GM11168 (cell line): ENCODE results near the gene SNX20.

ENCODE experiments used
- in situ Hi-C: fragments of 300-500 bp; cut with MboI; formaldehyde crosslinking; loops from one replicate; pipeline ENCODE4 v1.12.0; 2022; ENCODE audit warnings: low sequenced_read_pairs; ENCODE audit not compliant: unreplicated experiment

SNX20 gene

GRCh38 chr16:50625374-50625773 is 55.7 kb downstream of the SNX20 start:
- in situ Hi-C loops, result no loop called here

DNA sequence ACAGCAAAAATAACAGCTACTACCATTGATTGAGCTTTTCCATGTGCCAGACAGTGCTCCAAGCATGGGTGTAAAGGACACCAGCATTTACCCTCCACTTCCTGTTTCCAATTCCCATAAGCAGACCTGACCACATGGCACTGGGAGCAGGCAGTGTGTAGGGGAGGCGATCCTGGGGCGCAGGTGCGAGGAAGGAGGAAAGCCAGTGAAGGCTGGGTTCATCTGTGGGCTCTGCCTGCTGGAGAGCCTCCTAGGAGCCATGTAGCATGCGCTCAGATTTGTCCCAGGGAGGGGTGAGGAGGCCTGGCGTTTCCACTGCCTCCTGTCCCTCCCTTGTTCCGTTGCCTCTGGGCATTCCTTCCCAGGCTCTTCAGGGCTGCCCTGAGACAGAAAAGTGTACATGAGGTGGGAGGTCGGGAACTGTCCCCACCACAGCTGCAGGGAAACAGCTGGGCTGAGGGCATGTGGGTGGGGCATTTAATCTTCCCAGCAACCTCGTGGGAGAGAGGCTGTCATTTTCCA is 56.6 kb downstream of the SNX20 start:
- in situ Hi-C loops, result no loop called here

- in situ Hi-C loops, result no loop called here
These were observed 58.3 kb downstream of the SNX20 start for GRCh38 chr16:50622643-50623369.

- in situ Hi-C loops, result no loop called here
These were observed 59.1 kb downstream of the SNX20 start for GRCh38 chr16:50622029-50622428.
